ELF-1 (cell line): ENCODE results near the gene GMNC.
"Not testable (repeated sequence)": the region's sequence is repeated elsewhere in the genome, so short reads cannot be mapped to it uniquely, and the experiment has no call there.

Experiments used
- DNase-seq: peaks from one replicate; pipeline ENCODE4 v3.0.0-alpha.2; 2016; ENCODE audit warnings: low read depth, low spot score

Gene GMNC, protein sequence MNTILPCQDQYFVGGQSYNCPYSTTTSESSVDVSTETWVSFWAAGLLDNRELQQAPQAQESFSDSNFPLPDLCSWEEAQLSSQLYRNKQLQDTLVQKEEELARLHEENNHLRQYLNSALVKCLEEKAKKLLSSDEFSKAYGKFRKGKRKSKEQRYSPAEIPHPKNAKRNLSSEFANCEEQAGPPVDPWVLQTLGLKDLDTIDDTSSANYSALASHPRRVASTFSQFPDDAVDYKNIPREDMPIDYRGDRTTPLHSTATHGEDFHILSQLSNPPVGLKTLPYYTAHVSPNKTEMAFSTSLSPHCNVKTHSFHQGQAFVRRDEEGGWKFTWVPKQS

DNA sequence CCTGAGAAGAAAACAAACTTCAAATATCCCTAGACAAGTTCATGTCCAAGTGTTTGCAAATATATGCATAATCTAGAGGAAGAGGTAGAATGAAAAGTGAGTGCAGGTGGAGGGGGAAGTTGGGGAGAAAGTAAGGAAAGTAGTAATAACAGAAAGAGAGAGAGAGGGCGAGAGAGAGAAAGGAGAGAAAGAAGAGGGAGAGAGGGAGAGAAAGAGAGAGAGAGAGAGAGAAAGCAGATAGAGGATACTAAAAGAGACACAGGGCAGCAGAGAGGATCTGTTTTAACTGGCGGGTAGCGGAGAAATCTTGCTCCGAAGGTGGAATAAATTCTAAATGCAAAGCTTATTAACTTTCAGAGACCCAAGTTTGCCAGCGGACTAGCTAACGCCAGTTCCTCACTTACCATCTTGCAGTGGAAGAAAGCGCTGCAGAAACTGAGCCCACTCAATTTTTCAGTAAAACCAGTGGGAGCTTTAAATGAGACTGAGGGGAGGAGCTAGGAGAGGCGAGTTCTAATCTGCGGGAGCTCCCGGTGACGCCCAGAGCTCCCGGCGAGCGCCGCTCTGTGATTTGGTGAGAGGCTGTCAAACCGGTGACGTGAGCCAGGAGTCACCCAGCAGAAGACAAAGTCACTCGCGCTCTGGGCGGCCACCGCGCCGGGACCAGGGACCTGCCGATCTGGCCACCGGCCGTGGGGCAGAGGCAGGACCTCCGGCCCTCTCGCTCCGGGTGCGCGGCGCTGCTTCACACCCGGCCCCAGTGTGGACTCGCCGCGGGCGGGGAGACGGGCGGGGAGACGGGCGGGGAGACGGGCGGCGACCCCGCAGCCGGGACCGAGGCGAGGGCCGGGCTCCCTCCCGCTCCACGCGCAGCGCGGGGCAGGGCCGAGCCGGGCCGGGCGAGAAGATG, at the start of gene GMNC:
GMNC (minus strand) TSS at position 486 of the 910 bp plus-strand sequence; CDS start at position 407, 79 bp downstream.
- DNase-seq: peak; percentile 83

DNA sequence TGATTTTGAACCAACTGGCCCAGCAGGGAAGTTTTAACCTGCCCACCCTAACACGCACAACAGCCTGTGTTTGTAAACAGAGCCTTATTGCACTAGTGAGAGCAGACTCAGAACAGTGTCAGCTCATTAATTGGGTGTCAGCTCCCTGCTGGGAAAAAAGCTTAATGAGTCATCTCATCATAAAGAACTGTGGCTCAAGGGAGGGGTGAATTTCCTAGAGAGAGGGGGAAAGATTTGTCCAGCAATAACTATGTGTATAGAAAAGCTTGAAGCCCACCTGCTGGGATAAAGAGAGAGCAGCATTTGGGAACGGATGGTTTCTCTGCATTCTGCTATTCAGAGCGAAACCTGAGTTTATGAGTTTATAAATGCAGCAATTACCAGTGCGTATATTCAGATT, 48.9 kb upstream of the GMNC start:
- peak; percentile 13 for DNase-seq

DNA sequence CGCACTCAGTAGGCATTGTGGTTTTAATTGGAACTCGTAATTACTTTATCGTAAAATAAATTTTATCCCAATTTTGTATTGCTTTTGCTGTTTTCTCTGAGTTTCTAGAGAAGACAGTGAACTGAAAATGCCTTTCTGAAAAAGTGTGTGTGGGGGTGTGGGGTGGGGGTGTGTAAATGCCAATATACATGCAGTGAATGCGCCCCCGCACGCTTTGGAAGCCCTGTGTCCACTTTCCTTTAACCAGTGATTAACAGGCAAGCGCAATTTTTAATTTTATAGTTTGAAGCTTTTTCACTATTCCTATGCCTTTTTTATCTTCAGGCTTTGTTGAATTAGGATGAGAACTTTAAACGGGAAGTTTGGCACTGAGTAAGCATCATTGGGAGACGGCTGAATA, 47.4 kb upstream of the GMNC start:
- DNase-seq: no peak

DNA sequence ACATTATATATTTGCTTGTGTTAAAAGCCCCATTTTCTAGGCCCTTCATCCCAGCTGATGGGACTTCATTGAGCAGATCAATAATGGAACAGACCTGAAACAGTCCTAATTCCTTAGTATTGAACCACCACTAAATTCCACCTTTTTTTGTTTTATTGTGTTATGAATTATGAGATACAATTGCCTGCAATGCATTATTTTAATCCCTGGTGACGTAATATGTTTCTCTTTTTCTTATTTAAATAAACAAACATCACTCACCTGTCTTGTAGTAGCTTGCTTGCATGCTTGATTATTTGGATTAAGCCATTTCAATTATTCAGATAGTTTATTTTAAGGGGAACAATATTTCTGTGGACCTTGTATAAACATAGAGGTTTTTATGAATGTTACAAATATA, 40.7 kb upstream of the GMNC start:
- no peak for DNase-seq

GRCh38 chr3:190902292-190902691, 39.8 kb upstream of the GMNC start:
- DNase-seq: no peak

GRCh38 chr3:190892395-190892902, 30.0 kb upstream of the GMNC start:
- DNase-seq: peak; percentile 14

DNA sequence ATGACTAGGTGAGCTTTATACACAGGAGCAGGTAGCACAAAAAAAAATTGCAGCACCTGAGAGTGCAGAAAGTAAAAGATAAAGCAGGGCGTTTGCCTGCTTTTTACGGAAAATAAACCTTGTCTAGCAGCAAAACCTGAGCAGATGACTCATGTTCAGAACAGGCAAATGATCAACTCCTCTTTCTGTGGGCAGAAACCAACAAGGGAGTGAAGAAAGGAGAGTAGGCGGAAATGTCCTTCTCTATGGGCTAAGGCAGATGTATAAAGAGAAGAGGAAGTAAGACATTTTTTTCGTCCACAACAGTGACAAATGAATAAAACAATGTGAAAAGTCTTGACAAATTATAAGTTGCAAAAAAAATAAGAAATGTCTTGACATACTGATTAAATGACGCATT, 24.5 kb upstream of the GMNC start:
- no peak for DNase-seq

DNA sequence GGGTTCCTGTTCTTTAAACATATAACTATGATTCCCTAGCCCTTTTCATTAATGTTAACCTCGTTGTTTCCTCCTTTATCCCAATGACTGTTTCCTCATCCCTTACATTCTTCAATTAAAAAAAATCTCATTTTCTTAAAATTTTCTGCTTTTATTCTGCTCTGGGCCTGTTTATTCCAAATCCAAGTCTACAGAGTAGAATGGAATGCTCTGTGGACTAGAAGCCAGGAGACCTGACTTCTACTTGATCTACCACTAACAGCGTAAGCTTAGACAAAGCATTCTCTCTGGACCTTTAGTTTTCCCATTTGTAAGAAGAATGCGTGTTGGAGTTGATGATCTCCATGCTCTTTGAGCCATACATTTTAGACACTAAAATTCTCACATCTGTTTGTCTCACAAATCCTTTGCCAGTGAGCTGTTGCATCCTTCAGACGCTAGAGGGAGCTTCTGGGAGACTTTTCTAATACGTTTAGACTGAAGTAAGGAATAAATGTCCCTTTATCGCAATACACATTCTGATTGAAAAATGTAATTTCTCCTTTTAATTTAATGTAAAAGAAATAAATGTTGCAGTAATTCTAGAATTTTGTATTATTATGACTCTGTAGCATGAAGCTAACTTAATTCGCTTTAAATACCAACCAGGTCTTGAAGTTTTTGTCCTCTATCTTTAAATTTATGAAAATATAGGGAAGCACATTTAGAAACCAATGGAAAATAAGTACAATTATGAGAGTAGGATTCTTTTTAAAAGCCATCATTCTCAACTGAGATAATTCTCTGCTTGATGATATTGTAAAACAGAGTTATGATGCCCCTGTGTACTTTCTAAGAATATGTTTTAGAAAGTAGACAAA, 21.7 kb upstream of the GMNC start:
- peak; percentile 5 for DNase-seq

- no peak for DNase-seq
Measured at GRCh38 chr3:190883141-190883540, 20.6 kb upstream of the GMNC start.

GRCh38 chr3:190877925-190878324, 15.4 kb upstream of the GMNC start:
- peak; percentile 68 for DNase-seq

DNA sequence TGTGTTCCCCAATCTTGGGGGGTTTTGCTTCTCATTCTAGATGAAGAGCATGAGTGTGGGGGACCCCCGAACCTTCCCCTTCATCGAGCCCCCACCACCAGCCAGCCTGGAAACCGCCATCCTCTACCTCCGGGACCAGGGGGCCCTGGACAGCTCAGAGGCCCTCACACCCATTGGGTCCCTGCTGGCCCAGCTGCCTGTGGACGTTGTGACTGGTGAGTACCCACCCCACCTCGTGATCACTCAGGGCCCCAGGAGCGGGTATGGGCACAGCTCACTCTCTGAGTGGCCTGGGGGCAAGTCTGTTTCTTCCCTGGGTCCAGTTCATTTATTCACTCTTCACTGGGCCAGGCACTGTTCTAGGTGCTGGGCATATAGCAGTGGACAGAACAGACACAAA, 13.9 kb upstream of the GMNC start:
- DNase-seq: not testable (repeated sequence)

DNA sequence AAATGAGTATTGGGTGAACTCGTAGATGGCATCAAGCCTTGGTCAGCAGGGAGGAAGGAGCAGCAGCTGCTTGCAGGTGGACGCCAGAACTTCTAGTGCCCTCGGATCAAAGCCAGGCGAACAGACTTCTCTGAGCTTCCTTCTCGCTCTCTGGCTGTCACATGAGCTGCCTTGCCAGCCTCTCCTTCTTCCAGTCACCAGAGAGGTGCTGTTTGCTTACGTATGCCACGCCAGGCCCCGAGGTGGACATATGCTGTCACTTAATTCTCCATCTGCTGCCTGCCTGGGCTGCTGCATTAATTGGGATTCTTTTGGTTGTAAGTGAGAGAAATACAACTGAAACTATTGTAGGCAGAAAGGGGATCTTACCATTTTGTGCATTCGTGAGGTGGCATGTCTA, 12.6 kb upstream of the GMNC start:
- DNase-seq: not testable (repeated sequence)

DNA sequence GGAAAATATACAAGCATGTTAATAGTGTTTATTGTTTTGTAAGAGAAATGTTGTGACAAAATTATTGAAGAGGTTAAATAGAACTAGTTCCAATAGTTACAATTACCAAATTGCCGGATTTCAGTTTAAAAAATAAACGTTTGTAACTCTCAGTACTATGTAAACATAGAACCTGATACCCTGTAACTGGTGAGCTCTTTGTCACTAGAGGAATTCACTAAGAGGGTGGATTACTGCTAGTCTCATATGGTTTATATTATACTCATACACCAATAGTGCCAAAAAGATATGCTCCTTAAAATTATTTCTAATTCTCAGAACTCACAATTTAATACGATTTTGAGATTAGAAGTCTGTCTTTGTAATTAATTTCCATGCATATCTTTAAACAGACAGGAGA, 7.6 kb upstream of the GMNC start:
- no peak for DNase-seq

DNA sequence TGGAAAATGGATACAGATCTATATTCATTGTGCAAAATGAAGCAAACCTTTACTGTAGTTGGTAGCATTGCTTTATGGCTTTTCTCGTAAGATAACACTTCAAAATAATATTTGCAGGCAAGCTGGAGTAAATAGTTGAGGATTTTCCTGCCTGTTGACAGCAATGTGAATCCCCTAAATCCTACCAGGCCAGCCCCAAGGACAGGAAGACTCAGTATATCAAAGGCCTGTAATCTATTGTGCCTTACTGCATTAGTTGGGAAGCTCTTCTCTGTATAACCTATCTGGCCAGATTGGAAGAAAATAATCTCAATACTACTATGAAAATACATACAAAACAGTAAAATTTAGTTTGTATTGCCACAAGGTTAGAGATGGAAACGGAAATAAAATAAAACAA, 4.6 kb upstream of the GMNC start:
- DNase-seq: no peak

GRCh38 chr3:190865828-190866227, 3.3 kb upstream of the GMNC start:
- no peak for DNase-seq

DNA sequence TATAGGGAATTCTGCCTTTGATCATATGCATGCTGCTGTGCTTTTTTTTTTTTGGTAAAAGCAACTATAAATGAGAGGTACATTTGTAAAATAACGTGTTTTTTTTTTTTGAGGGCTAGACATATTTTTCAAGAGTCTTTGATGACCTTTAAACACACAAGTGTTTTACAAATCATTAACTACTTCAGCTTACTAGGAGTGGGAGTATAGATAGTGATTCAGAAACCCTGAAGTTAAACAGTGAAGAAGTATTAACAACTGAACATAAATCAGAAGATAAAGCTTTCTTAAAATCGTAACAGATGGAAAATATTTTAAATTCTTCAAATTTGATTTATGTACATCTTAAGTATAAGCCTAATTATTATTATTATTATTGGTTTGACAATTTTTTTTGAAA, 2.9 kb upstream of the GMNC start:
- no peak for DNase-seq

DNA sequence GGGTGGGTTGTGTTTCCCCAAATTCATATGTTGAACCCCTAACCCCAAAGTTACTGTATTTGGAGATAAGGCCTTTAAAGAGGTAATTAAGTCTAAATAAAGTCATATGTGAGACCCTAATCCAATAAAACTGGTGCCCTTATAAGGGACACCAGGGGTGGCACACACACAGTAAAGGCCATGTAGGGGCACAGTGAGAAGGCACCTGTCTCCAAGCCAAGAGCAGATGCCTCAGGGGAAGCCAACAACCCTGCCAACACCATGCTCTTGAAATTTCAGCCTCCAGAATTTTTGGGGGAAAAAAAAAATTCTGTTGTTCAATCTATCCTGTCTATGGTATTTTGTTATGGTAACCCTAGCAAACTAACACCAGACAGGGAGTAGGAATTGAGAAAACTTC, 1.5 kb upstream of the GMNC start:
- DNase-seq: no peak

GRCh38 chr3:190863119-190863465, 598 bp upstream of the GMNC start:
- DNase-seq: no peak

GRCh38 chr3:190860521-190860920, 2.0 kb downstream of the GMNC start:
- no peak for DNase-seq

GRCh38 chr3:190855151-190855550, 7.3 kb downstream of the GMNC start:
- peak; percentile 13 for DNase-seq

DNA sequence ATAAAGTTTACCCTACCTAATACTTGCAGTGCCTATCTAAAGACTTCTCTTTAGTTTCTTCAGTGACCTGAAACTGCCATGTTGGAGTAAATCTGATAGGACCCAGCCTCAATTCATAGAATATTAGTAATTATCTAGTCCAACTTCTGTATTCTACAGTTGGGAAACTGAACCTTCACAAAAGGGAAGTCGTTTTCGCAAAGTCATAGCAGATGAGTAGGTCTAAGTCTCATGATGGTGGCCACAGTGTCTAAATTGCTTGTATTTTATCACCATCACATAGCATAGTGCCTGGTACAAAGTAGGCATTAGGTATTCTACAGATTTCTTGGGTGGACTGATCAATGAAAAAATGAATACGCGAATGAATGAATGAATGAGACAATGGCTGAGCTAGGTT, 8.4 kb downstream of the GMNC start:
- DNase-seq: no peak

- no peak for DNase-seq
Measured at GRCh38 chr3:190853464-190853863, 9.0 kb downstream of the GMNC start.
